PC-9 (cell line): ENCODE results near the gene TENM4. TPM values are rescaled to one million over a fixed set of nuclear protein-coding genes. Genes with fewer than 3 reads are reported as not detected.

Source experiments
- BruUV-seq: library from RNA; stranded (reverse); fragments of 400-500 nt; replicated peaks from 2 replicates; lab custom pipeline; 2021; lab: Mats Ljungman, UMichigan
- CTCF ChIA-PET: fragments of 300-600 bp; sonication (Branson Sonifier 250); formaldehyde crosslinking; loops from one replicate; lab custom pipeline; 2022; ENCODE audit warnings: antibody characterized with exemption; lab: Charles Lee
- POLR2A ChIA-PET: fragments of 300-600 bp; sonication (Branson Sonifier 250); formaldehyde crosslinking; loops from one replicate; lab custom pipeline; 2022; ENCODE audit warnings: antibody characterized with exemption; ENCODE audit not compliant: unreplicated experiment; lab: Charles Lee
- DNase-seq, 2 experiments: peaks; one replicate each; pipeline versions ENCODE4 v3.0.0 to v3.0.0-alpha.2; 2015 to 2022; ENCODE audit warnings: mixed read lengths in 1 of 2
- H2AFZ ChIP-seq: fragments of 200-600 bp; sonication (generic); 2 replicates; pipeline ENCODE4 v1.8.1; 2017; ENCODE audit warnings: antibody characterized with exemption
- H3F3A ChIP-seq: fragments of 200-600 bp; sonication (generic); 2 replicates; pipeline ENCODE4 v1.8.1; 2017; ENCODE audit warnings: antibody characterized with exemption, mild to moderate bottlenecking, low read depth; ENCODE audit not compliant: insufficient read depth
- H3K27ac ChIP-seq: fragments of 200-600 bp; sonication (generic); 2 replicates; pipeline ENCODE4 v1.6.1; 2016; ENCODE audit warnings: mixed run types
- H3K27me3 ChIP-seq: fragments of 200-600 bp; sonication (generic); 2 replicates; pipeline ENCODE4 v1.6.1; 2016; ENCODE audit warnings: low read depth, mixed run types; ENCODE audit not compliant: insufficient read depth
- H3K36me3 ChIP-seq: fragments of 200-600 bp; sonication (generic); 2 replicates; pipeline ENCODE4 v1.6.1; 2016; ENCODE audit warnings: low read depth, mixed run types
- H3K4me1 ChIP-seq: fragments of 200-600 bp; sonication (generic); replicated peaks from 2 replicates; pipeline ENCODE4 v1.6.1; 2016; ENCODE audit warnings: mixed run types; ENCODE audit not compliant: insufficient read depth
- H3K4me2 ChIP-seq: fragments of 200-600 bp; sonication (generic); 2 replicates; pipeline ENCODE4 v1.6.1; 2017; ENCODE audit warnings: mixed run types
- H3K4me3 ChIP-seq: fragments of 200-600 bp; sonication (generic); 2 replicates; pipeline ENCODE4 v1.6.1; 2016; ENCODE audit warnings: mixed run types
- H3K79me2 ChIP-seq: fragments of 200-600 bp; sonication (generic); 2 replicates; pipeline ENCODE4 v1.6.1; 2017; ENCODE audit warnings: low read depth, mixed run types
- H3K9me2 ChIP-seq: fragments of 200-600 bp; sonication (generic); 2 replicates; pipeline ENCODE4 v1.8.1; 2017; ENCODE audit warnings: mild to moderate bottlenecking; ENCODE audit not compliant: insufficient read depth
- H3K9me3 ChIP-seq: fragments of 200-600 bp; sonication (generic); 2 replicates; pipeline ENCODE4 v1.8.1; 2016; ENCODE audit warnings: low read depth; ENCODE audit not compliant: insufficient read depth
- H4K20me1 ChIP-seq: fragments of 200-600 bp; sonication (generic); 2 replicates; pipeline ENCODE4 v1.8.1; 2017; ENCODE audit not compliant: insufficient read depth
- EZH2 ChIP-seq: fragments of 200-600 bp; sonication (generic); IDR thresholded peaks from 2 replicates; pipeline ENCODE4 v1.8.0; 2017; ENCODE audit warnings: antibody characterized with exemption, low read depth
- intact Hi-C: fragments of 100-400 bp; cut with micrococcal nuclease; formaldehyde crosslinking; loops from one replicate; pipeline ENCODE4 v1.10.0; 2022; ENCODE audit not compliant: unreplicated experiment
- total RNA-seq: library from RNA; stranded (reverse); gene quantifications from 2 replicates; pipeline ENCODE4 v1.2.3, GENCODE V29; 2021
- TF ChIP-seq, protein P1 (sequence below): fragments of 200-600 bp; sonication (generic); conservative IDR thresholded peaks from 2 replicates; pipeline ENCODE4 v1.6.1; 2017; ENCODE audit warnings: mixed run types, antibody characterized with exemption, mild to moderate bottlenecking, moderate library complexity

Gene TENM4
- total RNA-seq, 1 experiment from 2014 or later: not detected

DNA sequence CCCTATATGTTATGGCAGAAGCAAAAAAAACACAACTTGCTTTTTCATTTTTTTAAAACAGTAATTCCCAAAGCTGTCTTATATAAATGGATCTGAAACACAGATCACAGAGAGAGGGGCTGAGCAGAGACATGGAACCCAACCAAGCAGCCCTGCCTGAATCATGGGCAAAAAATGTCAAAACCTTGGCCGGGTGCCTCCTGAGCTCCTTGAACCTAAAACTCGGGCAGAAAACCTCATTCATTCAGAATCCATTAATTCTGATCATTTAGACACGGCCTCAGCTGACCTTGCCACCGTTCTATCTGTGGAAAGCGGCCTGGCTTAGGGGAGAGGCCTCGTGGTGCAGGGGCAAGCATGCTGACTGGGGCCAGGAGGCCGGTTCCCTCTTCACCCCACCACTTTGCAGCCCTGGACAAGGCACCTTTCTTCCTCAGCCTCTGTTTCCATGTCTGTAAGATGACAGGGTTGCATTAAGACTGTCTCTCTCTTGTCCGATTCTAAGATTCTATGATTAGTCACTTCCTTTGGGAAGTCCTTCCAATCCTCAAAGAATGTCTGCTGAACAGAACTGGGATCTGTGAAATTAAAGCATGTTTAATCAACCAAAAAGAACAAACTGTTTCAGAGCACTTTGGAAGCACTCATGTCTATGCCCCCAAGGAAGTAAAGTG, 26.0 kb downstream of the TENM4 start:
- H3K4me3 ChIP-seq: no peak overlapping the region
- H3K9me3 ChIP-seq: no peaks in the 10 kb centered on the region
- ChIA-PET POLR2A (no interaction called here), CTCF (no interaction called here)
- H3K27ac ChIP-seq: no peak overlapping the region
- no peak for DNase-seq
- no peaks in the 10 kb centered on the region for H3K9me2 ChIP-seq
- no peaks in the 10 kb centered on the region for H3K36me3 ChIP-seq
- no peaks in the 10 kb centered on the region for H3K79me2 ChIP-seq
- no peaks in the 10 kb centered on the region for H4K20me1 ChIP-seq
- TF ChIP-seq EZH2: no peak
- TF ChIP-seq, protein P1, sequence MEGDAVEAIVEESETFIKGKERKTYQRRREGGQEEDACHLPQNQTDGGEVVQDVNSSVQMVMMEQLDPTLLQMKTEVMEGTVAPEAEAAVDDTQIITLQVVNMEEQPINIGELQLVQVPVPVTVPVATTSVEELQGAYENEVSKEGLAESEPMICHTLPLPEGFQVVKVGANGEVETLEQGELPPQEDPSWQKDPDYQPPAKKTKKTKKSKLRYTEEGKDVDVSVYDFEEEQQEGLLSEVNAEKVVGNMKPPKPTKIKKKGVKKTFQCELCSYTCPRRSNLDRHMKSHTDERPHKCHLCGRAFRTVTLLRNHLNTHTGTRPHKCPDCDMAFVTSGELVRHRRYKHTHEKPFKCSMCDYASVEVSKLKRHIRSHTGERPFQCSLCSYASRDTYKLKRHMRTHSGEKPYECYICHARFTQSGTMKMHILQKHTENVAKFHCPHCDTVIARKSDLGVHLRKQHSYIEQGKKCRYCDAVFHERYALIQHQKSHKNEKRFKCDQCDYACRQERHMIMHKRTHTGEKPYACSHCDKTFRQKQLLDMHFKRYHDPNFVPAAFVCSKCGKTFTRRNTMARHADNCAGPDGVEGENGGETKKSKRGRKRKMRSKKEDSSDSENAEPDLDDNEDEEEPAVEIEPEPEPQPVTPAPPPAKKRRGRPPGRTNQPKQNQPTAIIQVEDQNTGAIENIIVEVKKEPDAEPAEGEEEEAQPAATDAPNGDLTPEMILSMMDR: no peak
- intact Hi-C loops: no loop called here
- H2AFZ ChIP-seq: peak overlapping the region; percentile 26
- no TSS peak for BruUV-seq
- H3K4me1 ChIP-seq: peaks cover 38% of the 10 kb centered on the region
- H3K4me2 ChIP-seq: no peak overlapping the region
- H3F3A ChIP-seq: peaks cover 5% of the 10 kb centered on the region; the same call in 1 of the 2 replicates
- H3K27me3 ChIP-seq: no peaks in the 10 kb centered on the region; the same call in 1 of the 2 replicates

DNA sequence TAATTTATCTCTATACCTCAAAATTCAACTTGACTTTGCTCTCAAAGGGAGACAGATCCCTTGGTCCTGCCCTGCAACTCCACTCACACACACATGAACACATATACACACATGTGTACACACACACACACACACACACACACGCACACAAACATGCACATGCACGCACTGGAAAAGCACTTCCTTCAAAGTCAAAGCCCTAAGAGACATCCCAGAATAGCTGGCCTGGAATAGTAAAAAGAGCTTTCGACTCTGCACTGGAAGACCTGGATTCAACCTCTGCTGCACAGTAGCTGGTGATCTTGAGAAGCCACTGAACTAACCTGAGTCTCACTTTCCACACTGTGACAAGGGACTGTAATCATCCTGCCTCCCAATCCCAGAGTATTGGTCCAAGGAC, 26.8 kb downstream of the TENM4 start:
- Histone ChIP-seq H2AFZ (no peak overlapping the region), H3K9me3 (no peaks in the 10 kb centered on the region), H3K4me1 (peaks cover 30% of the 10 kb centered on the region), H3K79me2 (no peaks in the 10 kb centered on the region), H4K20me1 (no peaks in the 10 kb centered on the region), H3K4me2 (no peak overlapping the region), H3K4me3 (no peak overlapping the region), H3K36me3 (no peaks in the 10 kb centered on the region), H3K9me2 (no peaks in the 10 kb centered on the region), H3F3A (peaks cover 5% of the 10 kb centered on the region; the same call in 1 of the 2 replicates), H3K27me3 (peaks cover 5% of the 10 kb centered on the region; the same call in 1 of the 2 replicates), H3K27ac (no peak overlapping the region)
- no peak for DNase-seq
- ChIA-PET CTCF (no interaction called here), POLR2A (interaction anchor here (0.7 kb wide), 1 partner anchor 300 kb away, joined by 5 read pairs; no protein-coding TSS in a partner anchor)
- intact Hi-C loops: no loop called here
- BruUV-seq: no TSS peak
- no peak for TF ChIP-seq EZH2
- TF ChIP-seq, protein P1: no peak

DNA sequence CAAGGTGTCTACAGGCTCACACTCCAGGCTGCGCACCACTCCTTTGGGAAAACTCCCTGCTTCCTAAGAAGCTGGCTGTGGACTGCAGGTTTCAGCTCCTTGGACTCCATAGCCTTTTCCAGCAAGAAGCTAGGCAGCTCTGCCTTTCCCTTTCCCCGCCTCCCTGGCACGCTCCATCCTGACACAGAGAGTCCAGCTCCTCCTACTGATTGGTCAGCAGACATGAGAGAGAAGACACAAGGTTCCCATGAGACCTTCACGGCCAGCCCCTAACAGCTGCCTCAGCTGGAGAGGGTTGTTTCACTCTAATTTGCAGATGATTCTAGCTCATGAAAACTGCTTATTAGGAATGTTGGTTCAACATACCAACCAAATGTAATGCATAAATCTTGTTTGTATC, 27.6 kb downstream of the TENM4 start:
- no peaks in the 10 kb centered on the region for H3K9me3 ChIP-seq
- H3K79me2 ChIP-seq: no peaks in the 10 kb centered on the region
- peaks cover 6% of the 10 kb centered on the region; the same call in 1 of the 2 replicates for H3K27me3 ChIP-seq
- no peaks in the 10 kb centered on the region for H4K20me1 ChIP-seq
- no peak overlapping the region for H3K4me3 ChIP-seq
- peaks cover 23% of the 10 kb centered on the region for H3K4me1 ChIP-seq
- intact Hi-C loops: no loop called here
- H3K9me2 ChIP-seq: no peaks in the 10 kb centered on the region
- H3K4me2 ChIP-seq: no peak overlapping the region
- CTCF ChIA-PET: no interaction called here
- TF ChIP-seq, protein P1: no peak
- TF ChIP-seq EZH2: no peak
- POLR2A ChIA-PET: interaction anchor here (0.7 kb wide), 1 partner anchor 300 kb away, joined by 5 read pairs; no protein-coding TSS in a partner anchor
- H2AFZ ChIP-seq: no peak overlapping the region
- no TSS peak for BruUV-seq
- H3K27ac ChIP-seq: no peak overlapping the region
- DNase-seq: no peak
- no peaks in the 10 kb centered on the region for H3F3A ChIP-seq
- H3K36me3 ChIP-seq: no peaks in the 10 kb centered on the region
